CD4-positive, alpha-beta T cell treated with Interleukin-17A for 4 hours (primary cell): ENCODE measurements around the gene EDEM2.
"Not testable (repeated sequence)": the region's sequence is repeated elsewhere in the genome, so short reads cannot be mapped to it uniquely, and the experiment has no call there.

Experiments
- DNase-seq: peaks from one replicate; pipeline ENCODE4 v3.0.0-alpha.2; 2020; ENCODE audit warnings: mixed read lengths

Gene EDEM2

GRCh38 chr20:35168701-35169409 is 21.7 kb upstream of the EDEM2 start:
- not testable (repeated sequence) for DNase-seq

GRCh38 chr20:35167787-35168186 is 20.7 kb upstream of the EDEM2 start:
- DNase-seq = no peak

- no peak for DNase-seq
Measured at GRCh38 chr20:35166242-35166830, 19.2 kb upstream of the EDEM2 start.

GRCh38 chr20:35165221-35166185 is 18.4 kb upstream of the EDEM2 start:
- DNase-seq = no peak

GRCh38 chr20:35164531-35164930 is 17.4 kb upstream of the EDEM2 start:
- DNase-seq = not testable (repeated sequence)

- DNase-seq = not testable (repeated sequence)
Measured at GRCh38 chr20:35160341-35160740, 13.2 kb upstream of the EDEM2 start.

- no peak for DNase-seq
Measured at GRCh38 chr20:35156978-35157377, 9.8 kb upstream of the EDEM2 start.

GRCh38 chr20:35155936-35156335 is 8.8 kb upstream of the EDEM2 start:
- no peak for DNase-seq

- DNase-seq = no peak
Measured at GRCh38 chr20:35151736-35152135, 4.6 kb upstream of the EDEM2 start.

GRCh38 chr20:35150846-35151579 is 3.9 kb upstream of the EDEM2 start:
- DNase-seq = no peak

GRCh38 chr20:35147575-35148071 is 487 bp upstream of the EDEM2 start:
- peak; percentile 30 for DNase-seq

GRCh38 chr20:35146299-35146919 is 727 bp downstream of the EDEM2 start:
- DNase-seq = no peak

GRCh38 chr20:35145141-35145564 is 2.0 kb downstream of the EDEM2 start:
- no peak for DNase-seq

- DNase-seq = no peak
Measured at GRCh38 chr20:35144694-35145093, 2.4 kb downstream of the EDEM2 start.

- DNase-seq = no peak
Measured at GRCh38 chr20:35135867-35136586, 11.1 kb downstream of the EDEM2 start.

GRCh38 chr20:35134880-35135279 is 12.3 kb downstream of the EDEM2 start:
- no peak for DNase-seq

GRCh38 chr20:35134472-35134871 is 12.7 kb downstream of the EDEM2 start:
- no peak for DNase-seq

- no peak for DNase-seq
Measured at GRCh38 chr20:35133735-35134134, 13.4 kb downstream of the EDEM2 start.

GRCh38 chr20:35133031-35133430 is 14.1 kb downstream of the EDEM2 start:
- DNase-seq = no peak

GRCh38 chr20:35131934-35132333 is 15.2 kb downstream of the EDEM2 start:
- DNase-seq = no peak

- no peak for DNase-seq
Measured at GRCh38 chr20:35129647-35130069, 17.5 kb downstream of the EDEM2 start.
